Endothelial cell of umbilical vein (primary cell): Measurements from ENCODE around the gene GID4. TPM values are rescaled to one million over a fixed set of nuclear protein-coding genes. Genes with fewer than 3 reads are reported as not detected.

Source experiments
- BruUV-seq: library from RNA; stranded (reverse); fragments of 400-500 nt; replicated peaks from 2 replicates; lab custom pipeline; 2021; lab: Mats Ljungman, UMichigan
- CTCF ChIA-PET: fragments of 300-600, 350-600 bp; sonication (Branson Sonifier 250); formaldehyde crosslinking; loops from one replicate; lab custom pipeline; 2021; ENCODE audit warnings: antibody characterized with exemption, inconsistent platforms; lab: Charles Lee
- POLR2A ChIA-PET: fragments of 300-600, 350-600 bp; sonication (Branson Sonifier 250); formaldehyde crosslinking; loops from one replicate; lab custom pipeline; 2021; ENCODE audit warnings: antibody characterized with exemption, inconsistent platforms; lab: Charles Lee
- DNase-seq: peaks from one replicate; pipeline ENCODE4 v3.0.0-alpha.2; 2011; ENCODE audit warnings: low read depth, low spot score
- FAIRE-seq: peaks from 2 replicates; lab custom pipeline; 2011; peaks lifted over from hg19 to GRCh38; lab: Jason Lieb, UNC
- H2AFZ ChIP-seq: 2 replicates; pipeline ENCODE4 v1.6.0; 2012; ENCODE audit warnings: low read depth, low read length, control low read depth, inconsistent platforms
- H3K27ac ChIP-seq: 2 replicates; pipeline ENCODE4 v1.5.1; 2011; ENCODE audit warnings: low read depth, mild to moderate bottlenecking, control low read depth, low read length, moderate library complexity; ENCODE audit not compliant: insufficient read depth
- H3K27me3 ChIP-seq, 2 experiments: 2 replicates each; pipeline versions ENCODE4 v1.6.0 to v1.6.1; 2011; ENCODE audit warnings: low read length in 2 of 2, mixed read lengths in 1 of 2; ENCODE audit not compliant: control insufficient read depth in 2 of 2, insufficient read depth in 2 of 2
- H3K36me3 ChIP-seq, 2 experiments: 2 replicates in 1 of 2; 3 replicates in 1 of 2; pipeline ENCODE4 v1.5.1; 2011; ENCODE audit warnings: low read length in 2 of 2, mild to moderate bottlenecking in 1 of 2, moderate library complexity in 1 of 2; ENCODE audit not compliant: control insufficient read depth in 2 of 2, insufficient read depth in 2 of 2; ENCODE audit errors: extremely low read depth in 1 of 2
- H3K4me1 ChIP-seq: 3 replicates; pipeline ENCODE4 v1.5.1; 2011; ENCODE audit warnings: mild to moderate bottlenecking, low read length; ENCODE audit not compliant: control insufficient read depth, insufficient read depth; ENCODE audit errors: extremely low read depth
- H3K4me2 ChIP-seq: 2 replicates; pipeline ENCODE4 v1.6.1; 2011; ENCODE audit warnings: low read length, control low read depth, mixed read lengths; ENCODE audit not compliant: insufficient read depth
- H3K4me3 ChIP-seq, 3 experiments: fragments of 200-600 bp in 1 of 3; sonication (generic), shearing (Covaris generic) in 1 of 3; replicated peaks in 1 of 3; 2 replicates each; pipeline ENCODE4 v1.5.1; 2011 to 2016; ENCODE audit warnings: control low read depth in 3 of 3, low read length in 3 of 3, mild to moderate bottlenecking in 2 of 3, inconsistent platforms in 1 of 3, low read depth in 1 of 3, moderate library complexity in 1 of 3; ENCODE audit not compliant: insufficient read depth in 1 of 3
- H3K79me2 ChIP-seq: 2 replicates; pipeline ENCODE4 v1.6.0; 2012; ENCODE audit warnings: low read length, inconsistent platforms; ENCODE audit not compliant: control insufficient read depth, insufficient read depth
- H3K9ac ChIP-seq: replicated peaks from 2 replicates; pipeline ENCODE3; 2011; ENCODE audit warnings: low read length, control low read depth; ENCODE audit not compliant: insufficient read depth; ENCODE audit errors: extremely low read depth
- H3K9me1 ChIP-seq: replicated peaks from 3 replicates; pipeline ENCODE4 v1.6.0; 2011; ENCODE audit warnings: mild to moderate bottlenecking, low read length; ENCODE audit not compliant: control insufficient read depth, insufficient read depth; ENCODE audit errors: extremely low read depth
- H3K9me3 ChIP-seq: replicated peaks from 2 replicates; pipeline ENCODE4 v1.5.1; 2012; ENCODE audit warnings: low read length, inconsistent platforms; ENCODE audit not compliant: control insufficient read depth, insufficient read depth
- H4K20me1 ChIP-seq: replicated peaks from 2 replicates; pipeline ENCODE3; 2011; ENCODE audit warnings: mild to moderate bottlenecking, low read length; ENCODE audit not compliant: control insufficient read depth, insufficient read depth; ENCODE audit errors: extremely low read depth
- CTCF ChIP-seq, 2 donors: IDR thresholded peaks; 1 replicate in 1 of 2; 2 replicates in 1 of 2; pipeline ENCODE4 v1.5.1; 2011; ENCODE audit warnings: low read length in 2 of 2, mild to moderate bottlenecking in 2 of 2, moderate library complexity in 2 of 2, control low read depth in 1 of 2, inconsistent platforms in 1 of 2, low read depth in 1 of 2; ENCODE audit not compliant: insufficient read depth in 1 of 2; ENCODE audit errors: extremely low read depth in 1 of 2
- EZH2 ChIP-seq: IDR thresholded peaks from 2 replicates; pipeline ENCODE4 v1.6.1; 2012; ENCODE audit warnings: borderline replicate concordance, low read depth, mild to moderate bottlenecking, moderate library complexity, low read length, inconsistent platforms; ENCODE audit not compliant: severe bottlenecking
- FOS ChIP-seq: IDR thresholded peaks from 2 replicates; pipeline ENCODE4 v1.6.1; 2011; ENCODE audit warnings: mild to moderate bottlenecking, low read length, moderate library complexity, borderline replicate concordance; ENCODE audit not compliant: insufficient read depth
- GATA2 ChIP-seq: IDR thresholded peaks from 2 replicates; pipeline ENCODE4 v1.7.0; 2011; ENCODE audit warnings: low read depth, mild to moderate bottlenecking, moderate library complexity, mixed read lengths, low read length; ENCODE audit not compliant: insufficient read length, insufficient read depth
- JUN ChIP-seq: IDR thresholded peaks from 2 replicates; pipeline ENCODE4 v1.6.1; 2011; ENCODE audit warnings: borderline replicate concordance, low read depth; ENCODE audit not compliant: insufficient read length, insufficient read depth
- MYC ChIP-seq: IDR thresholded peaks from one replicate; pipeline ENCODE4 v1.6.1; 2011; ENCODE audit warnings: mild to moderate bottlenecking, low read depth, low read length
- POLR2A ChIP-seq: IDR thresholded peaks from 2 replicates; pipeline ENCODE4 v1.6.1; 2012; ENCODE audit warnings: low read depth, mild to moderate bottlenecking, control low read depth, low read length
- POLR2AphosphoS5 ChIP-seq: IDR thresholded peaks from 2 replicates; pipeline ENCODE4 v1.6.1; 2012; ENCODE audit warnings: low read depth, mild to moderate bottlenecking, control low read depth, low read length, moderate library complexity; ENCODE audit not compliant: insufficient read depth
- dilution Hi-C: fragments of 300-500 bp; cut with MboI; formaldehyde crosslinking; loops from one replicate; pipeline ENCODE4 v1.15.0; 2019; ENCODE audit warnings: low sequenced_read_pairs; ENCODE audit not compliant: extremely low pct_ligation_motif_present
- intact Hi-C: fragments of 100-400 bp; cut with micrococcal nuclease; formaldehyde crosslinking; loops from one replicate; pipeline ENCODE4 v1.10.0; 2022
- polyA plus RNA-seq, 4 experiments: library from polyadenylated mRNA; depleted of rRNA in 3 of 4; stranded (reverse) in 3 of 4; unstranded in 1 of 4; fragments of >200 nt; gene quantifications; 2 replicates each; pipeline versions ENCODE4 v1.2.1 to v1.2.3, GENCODE V29; 2011 to 2012; ENCODE audit warnings: missing spikeins in 1 of 4
- total RNA-seq: library from RNA; stranded (reverse); gene quantifications from 2 replicates; pipeline ENCODE4 v1.2.3, GENCODE V29; 2021
- TF ChIP-seq, protein P1 (sequence below): IDR thresholded peaks from 2 replicates; pipeline ENCODE4 v1.6.1; 2011; ENCODE audit not compliant: insufficient read depth, insufficient read length

The GID4 gene
- total and polyA plus RNA-seq, 2 donors (not counting 3 experiments of a cell fraction or from before 2014, with no cell fraction given), result 6.4 to 11.3 TPM

DNA sequence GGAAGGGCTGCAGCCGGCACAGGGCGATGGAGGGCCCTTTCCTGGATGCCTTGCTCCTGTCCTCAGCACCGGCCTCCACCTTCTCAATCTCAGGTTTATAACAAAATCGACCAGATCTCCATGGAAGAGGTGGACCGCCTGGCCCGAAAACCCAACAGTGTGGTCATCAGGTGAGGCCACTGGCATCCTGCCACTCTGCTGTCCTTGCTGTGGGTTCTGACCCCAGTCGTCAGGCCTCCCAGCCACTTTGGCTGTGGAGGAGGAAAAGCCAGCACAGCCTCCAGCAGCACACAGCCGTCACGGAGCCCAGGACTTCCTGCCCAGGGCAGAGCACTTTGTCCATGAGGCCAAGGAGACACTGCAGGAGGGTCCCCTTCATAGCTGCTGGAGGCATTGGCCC, 62.6 kb downstream of the GID4 start:
- intact Hi-C loops, result no loop called here
- Histone ChIP-seq H3K9ac (no peak overlapping the region), H3K27me3 (no peaks in the 10 kb centered on the region), H3K79me2 (no peaks in the 10 kb centered on the region), H3K4me3 (no peak overlapping the region), H3K27ac (no peak overlapping the region), H3K36me3 (peaks cover 0 to 45% of the 10 kb centered on the region in 2 experiments), H4K20me1 (no peaks in the 10 kb centered on the region), H3K4me1 (no peaks in the 10 kb centered on the region), H3K9me1 (no peaks in the 10 kb centered on the region), H3K4me2 (no peak overlapping the region), H2AFZ (no peak overlapping the region), H3K9me3 (no peaks in the 10 kb centered on the region)
- DNase-seq, result no peak
- no peak for FAIRE-seq
- dilution Hi-C loops, result no loop called here
- no TSS peak for BruUV-seq
- CTCF ChIA-PET, result interaction anchor here (1.1 kb wide), 1 partner anchor 9 kb away, joined by 3 read pairs; no protein-coding TSS in a partner anchor
- no peak for TF ChIP-seq POLR2A
- no peak for TF ChIP-seq EZH2
- TF ChIP-seq POLR2AphosphoS5, result no peak
- TF ChIP-seq, protein P1, sequence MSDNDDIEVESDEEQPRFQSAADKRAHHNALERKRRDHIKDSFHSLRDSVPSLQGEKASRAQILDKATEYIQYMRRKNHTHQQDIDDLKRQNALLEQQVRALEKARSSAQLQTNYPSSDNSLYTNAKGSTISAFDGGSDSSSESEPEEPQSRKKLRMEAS, result no peak
- TF ChIP-seq CTCF (IDR thresholded peaks at IDR 0.05; ENCODE audit: extremely low read depth in 1 of 2, insufficient read depth in 1 of 2, low read depth in 1 of 2, low read length in 2 of 2), result no peak
- no peak for TF ChIP-seq JUN
- TF ChIP-seq FOS, result no peak
- TF ChIP-seq MYC, result no peak
- TF ChIP-seq GATA2, result no peak
- POLR2A ChIA-PET, result interaction anchor here (1.3 kb wide), 1 partner anchor 9 kb away, joined by 3 read pairs; no protein-coding TSS in a partner anchor
